ENCODE data around the gene CTNNB1. TPM values are rescaled to one million over a fixed set of nuclear protein-coding genes. Genes with fewer than 3 reads are reported as not detected.

Gene CTNNB1
- total RNA-seq (100 to 1,000 TPM; 156 to 166 TPM), polyA plus RNA-seq (54.4 TPM)

GRCh38 chr3:41198950-41199865 is at the start of gene CTNNB1:
TSS of gene CTNNB1 (plus strand) at chr3:41199505. CDS start at chr3:41224069, 24,564 bp downstream.
- ChIA-PET CTCF (interaction anchor here (1.1 to 1.9 kb wide), 5 partner anchors 10 to 33 kb away, joined by 3 to 10 read pairs (median 4); no protein-coding TSS in a partner anchor), POLR2A (interaction anchor here (0.6 to 2.2 kb wide), 14 partner anchors 9 to 1792 kb away, joined by 3 to 12 read pairs (median 5); partner anchors contain the start of genes RPL14 and ULK4)
- Mint-ChIP-seq H3K9me3 (no peaks in the 10 kb centered on the region), H3K4me1 (peaks cover 40 to 43% (median 42%) of the 10 kb centered on the region in 3 donors), H3K4me3 (peak within 1 kb of the TSS; percentile 93 to 99 (median 96)), H3K27ac (peak within 1 kb of the TSS; percentile 86 to 99 (median 96)), H3K27me3 (peaks cover 1 to 7% of the 10 kb centered on the region in 2 donors), H3K36me3 (peaks cover 0 to 10% (median 0%) of the 10 kb centered on the region in 3 donors)
- peaks cover 34% of the 10 kb centered on the region for H3K4me1 ChIP-seq (ENCODE audit: insufficient read depth, low read length)
- peak within 1 kb of the TSS; percentile 76 for H3K4me3 ChIP-seq (ENCODE audit: low read length)
- no peaks in the 10 kb centered on the region for H3K36me3 ChIP-seq (ENCODE audit: insufficient read depth, low read length)
- H3K27ac ChIP-seq (ENCODE audit: low read depth, low read length), result peak within 1 kb of the TSS; percentile 84
- no peaks in the 10 kb centered on the region for H3K27me3 ChIP-seq (ENCODE audit: insufficient read depth, low read length, poor library complexity, severe bottlenecking)
- no peaks in the 10 kb centered on the region for H3K9me3 ChIP-seq (ENCODE audit: low read length)
- DNase-seq, result peak; percentile 86 to 94 (median 89)

DNA sequence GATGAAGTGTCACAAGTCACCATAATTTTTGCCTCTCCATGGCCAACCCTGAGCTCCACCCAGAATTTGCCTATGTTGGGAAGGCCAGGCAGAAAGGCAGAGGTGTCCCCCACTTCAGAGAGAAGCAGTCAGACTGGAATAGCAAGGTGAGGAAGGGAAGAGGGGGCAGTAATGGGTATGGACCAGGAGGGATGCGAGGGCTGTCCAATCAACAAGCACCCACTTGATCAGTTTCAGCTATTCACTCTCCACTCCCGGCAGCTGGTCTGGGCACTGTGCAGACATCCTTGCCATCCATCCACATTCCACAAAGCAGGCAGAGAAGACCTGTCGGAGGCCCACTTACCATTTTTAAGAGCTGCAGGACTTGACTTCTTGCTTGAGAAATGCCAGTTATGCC is 43.5 kb upstream of the CTNNB1 start:
- no peaks in the 10 kb centered on the region for H3K9me3 Mint-ChIP-seq
- H3K4me3 Mint-ChIP-seq, result no peak overlapping the region
- Histone ChIP-seq H3K27ac (ENCODE audit: low read depth, low read length) (no peak overlapping the region), H3K36me3 (ENCODE audit: insufficient read depth, low read length) (no peaks in the 10 kb centered on the region), H3K9me3 (ENCODE audit: low read length) (no peaks in the 10 kb centered on the region), H3K4me1 (ENCODE audit: insufficient read depth, low read length) (no peaks in the 10 kb centered on the region), H3K27me3 (ENCODE audit: insufficient read depth, low read length, poor library complexity, severe bottlenecking) (no peaks in the 10 kb centered on the region), H3K4me3 (ENCODE audit: low read length) (no peak overlapping the region)
- ChIA-PET CTCF (no interaction called here), POLR2A (no interaction called here)
- H3K27me3 Mint-ChIP-seq, result peaks cover 5 to 8% of the 10 kb centered on the region in 2 donors
- no peak for DNase-seq
- peaks cover 0 to 1% (median 0%) of the 10 kb centered on the region in 3 donors for H3K4me1 Mint-ChIP-seq
- H3K27ac Mint-ChIP-seq, result no peak overlapping the region
- peaks cover 0 to 2% (median 0%) of the 10 kb centered on the region in 3 donors for H3K36me3 Mint-ChIP-seq

DNA sequence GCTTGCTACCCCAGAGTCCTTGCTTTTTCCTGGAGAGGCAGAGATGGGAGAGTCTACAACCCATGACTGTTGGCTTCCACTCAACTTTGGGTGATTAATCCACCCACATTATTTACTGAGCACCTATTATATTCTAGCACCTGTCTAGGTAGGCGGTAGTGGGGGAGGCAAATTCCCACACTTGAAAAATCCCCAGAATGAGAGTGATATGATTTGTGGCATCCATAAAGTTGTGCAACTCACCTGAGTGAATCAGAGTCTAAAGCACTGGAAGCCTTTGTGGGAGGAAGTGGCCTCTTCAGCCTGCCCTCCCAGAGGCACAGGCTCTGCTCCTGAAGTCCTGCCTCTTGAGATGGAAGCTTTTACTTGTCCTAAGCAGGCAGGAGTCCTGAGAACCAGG is 40.4 kb upstream of the CTNNB1 start:
- Histone ChIP-seq H3K9me3 (ENCODE audit: low read length) (no peaks in the 10 kb centered on the region), H3K27me3 (ENCODE audit: insufficient read depth, low read length, poor library complexity, severe bottlenecking) (no peaks in the 10 kb centered on the region), H3K4me1 (ENCODE audit: insufficient read depth, low read length) (no peaks in the 10 kb centered on the region), H3K36me3 (ENCODE audit: insufficient read depth, low read length) (no peaks in the 10 kb centered on the region), H3K27ac (ENCODE audit: low read depth, low read length) (no peak overlapping the region), H3K4me3 (ENCODE audit: low read length) (no peak overlapping the region)
- Mint-ChIP-seq H3K27ac (no peak overlapping the region), H3K4me1 (peaks cover 0 to 1% (median 0%) of the 10 kb centered on the region in 3 donors), H3K9me3 (no peaks in the 10 kb centered on the region), H3K36me3 (peaks cover 0 to 2% (median 0%) of the 10 kb centered on the region in 3 donors), H3K4me3 (no peak overlapping the region), H3K27me3 (peaks cover 3 to 16% of the 10 kb centered on the region in 2 donors)
- POLR2A ChIA-PET, result no interaction called here
- no peak for DNase-seq
- CTCF ChIA-PET, result no interaction called here

- Mint-ChIP-seq H3K9me3 (no peaks in the 10 kb centered on the region), H3K4me1 (peaks cover 0 to 1% (median 0%) of the 10 kb centered on the region in 3 donors), H3K36me3 (peaks cover 0 to 2% (median 0%) of the 10 kb centered on the region in 3 donors), H3K27ac (no peak overlapping the region), H3K4me3 (no peak overlapping the region), H3K27me3 (peaks cover 3 to 12% of the 10 kb centered on the region in 2 donors)
- no peak overlapping the region for H3K27ac ChIP-seq (ENCODE audit: low read depth, low read length)
- H3K27me3 ChIP-seq (ENCODE audit: insufficient read depth, low read length, poor library complexity, severe bottlenecking), result no peaks in the 10 kb centered on the region
- H3K36me3 ChIP-seq (ENCODE audit: insufficient read depth, low read length), result no peaks in the 10 kb centered on the region
- H3K4me3 ChIP-seq (ENCODE audit: low read length), result no peak overlapping the region
- H3K9me3 ChIP-seq (ENCODE audit: low read length), result no peaks in the 10 kb centered on the region
- ChIA-PET POLR2A (no interaction called here), CTCF (no interaction called here)
- DNase-seq, result no peak
- H3K4me1 ChIP-seq (ENCODE audit: insufficient read depth, low read length), result no peaks in the 10 kb centered on the region
Measured at GRCh38 chr3:41159588-41160189, 39.6 kb upstream of the CTNNB1 start.

GRCh38 chr3:41162541-41162940 is 36.8 kb upstream of the CTNNB1 start:
- Histone ChIP-seq H3K27ac (ENCODE audit: low read depth, low read length) (no peak overlapping the region), H3K9me3 (ENCODE audit: low read length) (no peaks in the 10 kb centered on the region), H3K27me3 (ENCODE audit: insufficient read depth, low read length, poor library complexity, severe bottlenecking) (no peaks in the 10 kb centered on the region), H3K36me3 (ENCODE audit: insufficient read depth, low read length) (no peaks in the 10 kb centered on the region), H3K4me3 (ENCODE audit: low read length) (no peak overlapping the region), H3K4me1 (ENCODE audit: insufficient read depth, low read length) (no peaks in the 10 kb centered on the region)
- H3K4me1 Mint-ChIP-seq, result peaks cover 4 to 7% (median 6%) of the 10 kb centered on the region in 3 donors
- POLR2A ChIA-PET, result no interaction called here
- CTCF ChIA-PET, result no interaction called here
- peaks cover 4 to 19% of the 10 kb centered on the region in 2 donors for H3K27me3 Mint-ChIP-seq
- H3K36me3 Mint-ChIP-seq, result no peaks in the 10 kb centered on the region
- no peaks in the 10 kb centered on the region for H3K9me3 Mint-ChIP-seq
- no peak overlapping the region for H3K27ac Mint-ChIP-seq
- no peak overlapping the region for H3K4me3 Mint-ChIP-seq
- DNase-seq, result no peak

DNA sequence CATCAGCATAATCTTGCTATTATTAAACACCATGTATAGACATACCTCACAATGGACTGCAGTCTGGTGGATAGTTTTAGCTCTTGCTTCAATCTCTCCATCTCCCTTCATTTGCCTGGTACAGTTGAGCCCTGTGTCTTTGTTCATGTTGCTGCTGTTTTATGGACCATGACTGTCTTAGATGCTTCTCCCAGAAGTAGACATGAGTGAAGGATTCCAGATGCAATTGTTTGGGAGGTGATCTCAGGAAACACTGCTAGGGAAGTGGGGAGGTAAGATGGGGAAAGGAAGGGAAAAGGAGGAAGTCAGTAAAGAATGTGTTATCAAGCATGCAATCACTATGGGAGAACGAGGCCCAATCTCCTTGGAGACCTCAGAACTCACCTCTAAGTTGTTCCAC is 36.3 kb upstream of the CTNNB1 start:
- Mint-ChIP-seq H3K36me3 (no peaks in the 10 kb centered on the region), H3K4me3 (no peak overlapping the region), H3K4me1 (peaks cover 8 to 11% (median 11%) of the 10 kb centered on the region in 3 donors), H3K9me3 (no peaks in the 10 kb centered on the region), H3K27me3 (peaks cover 4 to 23% of the 10 kb centered on the region in 2 donors), H3K27ac (no peak overlapping the region)
- no peak for DNase-seq
- Histone ChIP-seq H3K9me3 (ENCODE audit: low read length) (no peaks in the 10 kb centered on the region), H3K27ac (ENCODE audit: low read depth, low read length) (no peak overlapping the region), H3K27me3 (ENCODE audit: insufficient read depth, low read length, poor library complexity, severe bottlenecking) (no peaks in the 10 kb centered on the region), H3K4me1 (ENCODE audit: insufficient read depth, low read length) (no peaks in the 10 kb centered on the region), H3K4me3 (ENCODE audit: low read length) (no peak overlapping the region), H3K36me3 (ENCODE audit: insufficient read depth, low read length) (no peaks in the 10 kb centered on the region)
- CTCF ChIA-PET, result no interaction called here
- POLR2A ChIA-PET, result no interaction called here

DNA sequence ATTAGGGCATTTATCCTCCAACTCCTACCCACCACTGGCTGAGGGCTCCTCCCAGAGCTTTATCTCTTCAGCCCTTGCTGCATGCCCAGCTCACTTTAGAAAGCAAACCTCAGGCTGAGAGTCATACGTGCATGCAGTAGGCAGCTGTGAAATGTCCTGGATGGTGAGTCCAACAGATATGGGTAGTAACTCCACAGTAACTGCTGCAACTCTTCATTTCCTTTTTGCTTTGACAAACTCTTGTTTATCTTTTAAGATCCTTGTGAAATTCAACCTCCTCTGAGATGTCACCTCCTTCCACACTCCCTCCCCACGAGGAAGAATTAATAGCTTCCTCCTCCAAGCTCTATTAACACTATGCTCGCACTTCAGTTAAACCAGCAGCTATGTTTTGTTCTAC is 35.9 kb upstream of the CTNNB1 start:
- H3K9me3 ChIP-seq (ENCODE audit: low read length), result no peaks in the 10 kb centered on the region
- H3K4me1 ChIP-seq (ENCODE audit: insufficient read depth, low read length), result no peaks in the 10 kb centered on the region
- ChIA-PET POLR2A (no interaction called here), CTCF (no interaction called here)
- H3K9me3 Mint-ChIP-seq, result no peaks in the 10 kb centered on the region
- no peak overlapping the region for H3K27ac ChIP-seq (ENCODE audit: low read depth, low read length)
- H3K36me3 ChIP-seq (ENCODE audit: insufficient read depth, low read length), result no peaks in the 10 kb centered on the region
- H3K27ac Mint-ChIP-seq, result no peak overlapping the region
- H3K27me3 ChIP-seq (ENCODE audit: insufficient read depth, low read length, poor library complexity, severe bottlenecking), result no peaks in the 10 kb centered on the region
- no peak for DNase-seq
- no peak overlapping the region for H3K4me3 Mint-ChIP-seq
- no peaks in the 10 kb centered on the region for H3K36me3 Mint-ChIP-seq
- peaks cover 4 to 28% of the 10 kb centered on the region in 2 donors for H3K27me3 Mint-ChIP-seq
- no peak overlapping the region for H3K4me3 ChIP-seq (ENCODE audit: low read length)
- H3K4me1 Mint-ChIP-seq, result peaks cover 8 to 13% (median 11%) of the 10 kb centered on the region in 3 donors

GRCh38 chr3:41164777-41165176 is 34.5 kb upstream of the CTNNB1 start:
- no peaks in the 10 kb centered on the region for H3K36me3 ChIP-seq (ENCODE audit: insufficient read depth, low read length)
- H3K9me3 Mint-ChIP-seq, result no peaks in the 10 kb centered on the region
- POLR2A ChIA-PET, result no interaction called here
- peaks cover 14 to 41% of the 10 kb centered on the region in 2 donors for H3K27me3 Mint-ChIP-seq
- H3K4me3 ChIP-seq (ENCODE audit: low read length), result no peak overlapping the region
- H3K4me1 ChIP-seq (ENCODE audit: insufficient read depth, low read length), result no peaks in the 10 kb centered on the region
- no peak overlapping the region for H3K27ac ChIP-seq (ENCODE audit: low read depth, low read length)
- no peak overlapping the region for H3K27ac Mint-ChIP-seq
- no peaks in the 10 kb centered on the region for H3K36me3 Mint-ChIP-seq
- CTCF ChIA-PET, result no interaction called here
- H3K4me1 Mint-ChIP-seq, result peaks cover 7 to 13% (median 11%) of the 10 kb centered on the region in 3 donors
- no peak overlapping the region for H3K4me3 Mint-ChIP-seq
- no peaks in the 10 kb centered on the region for H3K9me3 ChIP-seq (ENCODE audit: low read length)
- no peak for DNase-seq
- no peaks in the 10 kb centered on the region for H3K27me3 ChIP-seq (ENCODE audit: insufficient read depth, low read length, poor library complexity, severe bottlenecking)
